Liver (tissue), 3 donors: ENCODE measurements around the gene PAOX.

ENCODE experiments used
- ATF3 ChIP-seq: IDR thresholded peaks from 2 replicates; pipeline ENCODE4 v1.6.1; 2016; ENCODE audit warnings: antibody characterized with exemption
- MAX ChIP-seq: IDR thresholded peaks from 2 replicates; pipeline ENCODE4 v1.6.1; 2016; ENCODE audit warnings: antibody characterized with exemption
- RAD21 ChIP-seq, 2 donors: IDR thresholded peaks; 2 replicates each; pipeline ENCODE4 v1.6.1; 2016; ENCODE audit warnings: antibody characterized with exemption in 2 of 2, mild to moderate bottlenecking in 2 of 2
- REST ChIP-seq: IDR thresholded peaks from 2 replicates; pipeline ENCODE4 v1.6.1; 2016; ENCODE audit warnings: antibody characterized with exemption, mild to moderate bottlenecking
- RXRA ChIP-seq, 2 donors: IDR thresholded peaks; 2 replicates each; pipeline ENCODE4 v1.6.1; 2017 to 2018; ENCODE audit warnings: antibody characterized with exemption in 2 of 2, mild to moderate bottlenecking in 1 of 2
- TAF1 ChIP-seq: conservative IDR thresholded peaks from 2 replicates; pipeline ENCODE4 v1.6.1; 2016; ENCODE audit warnings: antibody characterized with exemption, mild to moderate bottlenecking
- YY1 ChIP-seq: IDR thresholded peaks from 2 replicates; pipeline ENCODE4 v1.6.1; 2016; ENCODE audit warnings: antibody characterized with exemption, mild to moderate bottlenecking
- ZBTB33 ChIP-seq: IDR thresholded peaks from 2 replicates; pipeline ENCODE4 v1.6.1; 2016; ENCODE audit warnings: antibody characterized with exemption
- TF ChIP-seq, protein P1 (sequence below): fragments of 150-350 bp; IDR thresholded peaks from 2 replicates; pipeline ENCODE4 v1.5.1; 2017; ENCODE audit warnings: improper control_type of control experiment, low read depth, low read length; ENCODE audit not compliant: missing input control
- donor health status: healthy.
- donor health status: healthy.

GRCh38 chr10:133405844-133406527, 26.9 kb downstream of the PAOX start:
- TF ChIP-seq, protein P1, sequence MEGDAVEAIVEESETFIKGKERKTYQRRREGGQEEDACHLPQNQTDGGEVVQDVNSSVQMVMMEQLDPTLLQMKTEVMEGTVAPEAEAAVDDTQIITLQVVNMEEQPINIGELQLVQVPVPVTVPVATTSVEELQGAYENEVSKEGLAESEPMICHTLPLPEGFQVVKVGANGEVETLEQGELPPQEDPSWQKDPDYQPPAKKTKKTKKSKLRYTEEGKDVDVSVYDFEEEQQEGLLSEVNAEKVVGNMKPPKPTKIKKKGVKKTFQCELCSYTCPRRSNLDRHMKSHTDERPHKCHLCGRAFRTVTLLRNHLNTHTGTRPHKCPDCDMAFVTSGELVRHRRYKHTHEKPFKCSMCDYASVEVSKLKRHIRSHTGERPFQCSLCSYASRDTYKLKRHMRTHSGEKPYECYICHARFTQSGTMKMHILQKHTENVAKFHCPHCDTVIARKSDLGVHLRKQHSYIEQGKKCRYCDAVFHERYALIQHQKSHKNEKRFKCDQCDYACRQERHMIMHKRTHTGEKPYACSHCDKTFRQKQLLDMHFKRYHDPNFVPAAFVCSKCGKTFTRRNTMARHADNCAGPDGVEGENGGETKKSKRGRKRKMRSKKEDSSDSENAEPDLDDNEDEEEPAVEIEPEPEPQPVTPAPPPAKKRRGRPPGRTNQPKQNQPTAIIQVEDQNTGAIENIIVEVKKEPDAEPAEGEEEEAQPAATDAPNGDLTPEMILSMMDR: no peak
- TF ChIP-seq TAF1 (no peak), REST (no peak), ZBTB33 (no peak), ATF3 (no peak), RXRA (IDR thresholded peaks at IDR 0.05) (no peak), YY1 (no peak), RAD21 (IDR thresholded peaks at IDR 0.05) (no peak), MAX (no peak)
